ENCODE results near the gene NMT2.

DNA sequence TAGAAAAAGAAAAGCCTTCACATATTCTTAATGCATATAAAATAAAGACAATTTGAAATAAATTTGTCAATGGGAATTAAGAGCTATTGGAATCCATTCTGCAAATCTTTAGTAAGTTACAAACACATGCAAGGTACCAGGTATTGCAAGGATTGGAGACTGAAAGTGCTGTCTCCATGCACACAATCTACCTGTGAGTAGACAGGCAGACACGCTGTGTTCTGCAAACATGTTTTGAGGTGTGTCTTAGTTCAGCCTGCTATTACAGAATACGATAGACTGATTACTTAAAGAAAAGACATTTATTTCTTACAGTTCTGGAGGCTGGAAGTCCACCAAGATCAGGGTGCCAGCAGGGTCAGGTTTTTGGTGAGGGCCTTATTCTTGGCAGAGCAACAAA, 10.0 kb downstream of the NMT2 start:
- TF ChIP-seq, protein P1, sequence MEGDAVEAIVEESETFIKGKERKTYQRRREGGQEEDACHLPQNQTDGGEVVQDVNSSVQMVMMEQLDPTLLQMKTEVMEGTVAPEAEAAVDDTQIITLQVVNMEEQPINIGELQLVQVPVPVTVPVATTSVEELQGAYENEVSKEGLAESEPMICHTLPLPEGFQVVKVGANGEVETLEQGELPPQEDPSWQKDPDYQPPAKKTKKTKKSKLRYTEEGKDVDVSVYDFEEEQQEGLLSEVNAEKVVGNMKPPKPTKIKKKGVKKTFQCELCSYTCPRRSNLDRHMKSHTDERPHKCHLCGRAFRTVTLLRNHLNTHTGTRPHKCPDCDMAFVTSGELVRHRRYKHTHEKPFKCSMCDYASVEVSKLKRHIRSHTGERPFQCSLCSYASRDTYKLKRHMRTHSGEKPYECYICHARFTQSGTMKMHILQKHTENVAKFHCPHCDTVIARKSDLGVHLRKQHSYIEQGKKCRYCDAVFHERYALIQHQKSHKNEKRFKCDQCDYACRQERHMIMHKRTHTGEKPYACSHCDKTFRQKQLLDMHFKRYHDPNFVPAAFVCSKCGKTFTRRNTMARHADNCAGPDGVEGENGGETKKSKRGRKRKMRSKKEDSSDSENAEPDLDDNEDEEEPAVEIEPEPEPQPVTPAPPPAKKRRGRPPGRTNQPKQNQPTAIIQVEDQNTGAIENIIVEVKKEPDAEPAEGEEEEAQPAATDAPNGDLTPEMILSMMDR (IDR thresholded peaks at IDR 0.05; ENCODE audit: low read depth, low read length) = no peak
- TF ChIP-seq, protein P2, sequence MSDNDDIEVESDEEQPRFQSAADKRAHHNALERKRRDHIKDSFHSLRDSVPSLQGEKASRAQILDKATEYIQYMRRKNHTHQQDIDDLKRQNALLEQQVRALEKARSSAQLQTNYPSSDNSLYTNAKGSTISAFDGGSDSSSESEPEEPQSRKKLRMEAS (IDR thresholded peaks at IDR 0.05; ENCODE audit: low read depth, low read length) = no peak
- TF ChIP-seq POLR2A (IDR thresholded peaks at IDR 0.05; ENCODE audit: extremely low read depth, insufficient read length) (no peak), MYC (IDR thresholded peaks at IDR 0.05; ENCODE audit: low read depth, low read length) (no peak)

Data from NB4 (cell line).